KOPT-K1 (cell line): ENCODE data around the gene CDCA4.
"Not testable (repeated sequence)": the region's sequence is repeated elsewhere in the genome, so short reads cannot be mapped to it uniquely, and the experiment has no call there.

ENCODE experiments used
- H3K27ac ChIP-seq: fragments of 200-600 bp; sonication (generic); 2 replicates; pipeline ENCODE4 v1.5.1; 2016; ENCODE audit warnings: antibody characterized with exemption, mild to moderate bottlenecking, low read depth, low read length; ENCODE audit not compliant: poor library complexity, severe bottlenecking
- H3K36me3 ChIP-seq: fragments of 200-600 bp; sonication (generic); 2 replicates; pipeline ENCODE4 v1.5.1; 2017; ENCODE audit warnings: antibody characterized with exemption, mild to moderate bottlenecking, low read length, moderate library complexity; ENCODE audit not compliant: insufficient read depth
- H3K9me3 ChIP-seq: fragments of 200-600 bp; sonication (generic); 2 replicates; pipeline ENCODE4 v1.5.1; 2017; ENCODE audit warnings: antibody characterized with exemption, low read length, mild to moderate bottlenecking; ENCODE audit not compliant: insufficient read depth, poor library complexity, severe bottlenecking

The CDCA4 gene

GRCh38 chr14:105020815-105021655 is at the start of gene CDCA4:
TSS of gene CDCA4 (minus strand) at chr14:105021083. CDS start at chr14:105011929, 9,154 bp downstream.
- Histone ChIP-seq H3K9me3 (no peaks in the 10 kb centered on the region), H3K36me3 (peaks cover 38% of the 10 kb centered on the region), H3K27ac (peak within 1 kb of the TSS; percentile 99)

DNA sequence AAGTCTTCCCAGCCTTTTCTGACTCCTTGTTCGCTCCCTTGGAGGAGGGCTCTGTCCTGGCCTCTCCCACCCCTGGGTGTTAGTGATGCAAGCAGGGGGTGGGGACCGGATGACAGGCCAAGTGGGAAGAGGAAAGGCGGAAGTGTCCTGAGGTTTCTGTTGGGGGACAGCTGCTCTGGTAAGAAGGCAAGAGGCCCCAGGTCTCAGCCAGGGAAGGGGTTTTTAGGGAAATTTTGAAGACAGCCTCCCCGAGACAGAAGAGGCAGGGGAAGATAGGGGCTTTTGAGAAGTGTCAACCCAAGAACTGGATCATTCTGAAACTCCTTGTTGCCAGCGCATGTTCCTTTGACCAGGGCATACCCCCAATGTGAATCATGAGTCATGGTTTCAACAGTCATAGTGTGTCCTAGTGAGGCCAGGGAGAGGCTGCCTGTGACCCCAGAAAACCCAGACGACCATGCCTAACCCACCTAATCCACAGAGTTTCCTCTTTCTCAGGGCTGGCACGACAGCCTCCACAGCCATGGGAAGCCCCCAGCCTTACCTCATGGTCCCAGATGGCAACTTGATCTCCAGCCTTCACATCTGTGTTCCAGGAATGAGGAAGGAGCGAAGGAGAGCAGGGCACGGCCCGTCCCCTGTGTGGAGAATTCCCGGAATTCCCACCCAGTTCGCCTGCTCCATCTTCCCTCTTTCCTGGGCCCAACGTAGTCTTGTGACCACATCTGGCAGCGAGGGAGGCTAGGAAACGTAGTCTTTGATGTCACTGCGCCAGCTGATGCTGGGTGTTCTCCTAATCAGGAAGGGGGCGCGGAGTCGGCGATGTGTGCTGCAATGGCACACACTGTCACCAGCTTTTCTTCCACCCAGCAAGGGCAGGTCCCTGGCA is 49.2 kb upstream of the CDCA4 start:
- no peak overlapping the region for H3K27ac ChIP-seq
- H3K9me3 ChIP-seq = no peaks in the 10 kb centered on the region
- no peaks in the 10 kb centered on the region for H3K36me3 ChIP-seq

DNA sequence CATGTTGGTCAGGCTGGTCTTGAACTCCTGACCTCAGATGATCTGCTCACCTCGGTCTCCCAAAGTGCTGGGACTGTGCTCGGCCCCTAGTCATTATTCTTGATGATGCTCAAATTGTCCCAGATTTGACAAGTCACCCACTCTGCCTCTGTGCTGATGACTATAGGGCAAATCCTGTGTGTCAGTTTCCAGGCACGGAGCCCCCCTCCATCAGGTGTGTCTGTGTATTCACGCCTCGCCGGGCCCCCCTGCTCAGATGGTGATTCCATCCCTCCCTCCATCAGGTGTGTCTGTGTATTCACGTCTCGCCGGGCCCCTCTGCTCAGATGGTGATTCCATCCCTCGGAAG is 48.6 kb upstream of the CDCA4 start:
- Histone ChIP-seq H3K9me3 (no peaks in the 10 kb centered on the region), H3K36me3 (no peaks in the 10 kb centered on the region), H3K27ac (no peak overlapping the region)

- Histone ChIP-seq H3K27ac (no peak overlapping the region), H3K36me3 (no peaks in the 10 kb centered on the region), H3K9me3 (no peaks in the 10 kb centered on the region)
Observed at GRCh38 chr14:105068818-105069217, 47.9 kb upstream of the CDCA4 start.

- Histone ChIP-seq H3K9me3 (no peaks in the 10 kb centered on the region), H3K36me3 (no peaks in the 10 kb centered on the region), H3K27ac (no peak overlapping the region)
Observed at GRCh38 chr14:105067969-105068301, 47.1 kb upstream of the CDCA4 start.

DNA sequence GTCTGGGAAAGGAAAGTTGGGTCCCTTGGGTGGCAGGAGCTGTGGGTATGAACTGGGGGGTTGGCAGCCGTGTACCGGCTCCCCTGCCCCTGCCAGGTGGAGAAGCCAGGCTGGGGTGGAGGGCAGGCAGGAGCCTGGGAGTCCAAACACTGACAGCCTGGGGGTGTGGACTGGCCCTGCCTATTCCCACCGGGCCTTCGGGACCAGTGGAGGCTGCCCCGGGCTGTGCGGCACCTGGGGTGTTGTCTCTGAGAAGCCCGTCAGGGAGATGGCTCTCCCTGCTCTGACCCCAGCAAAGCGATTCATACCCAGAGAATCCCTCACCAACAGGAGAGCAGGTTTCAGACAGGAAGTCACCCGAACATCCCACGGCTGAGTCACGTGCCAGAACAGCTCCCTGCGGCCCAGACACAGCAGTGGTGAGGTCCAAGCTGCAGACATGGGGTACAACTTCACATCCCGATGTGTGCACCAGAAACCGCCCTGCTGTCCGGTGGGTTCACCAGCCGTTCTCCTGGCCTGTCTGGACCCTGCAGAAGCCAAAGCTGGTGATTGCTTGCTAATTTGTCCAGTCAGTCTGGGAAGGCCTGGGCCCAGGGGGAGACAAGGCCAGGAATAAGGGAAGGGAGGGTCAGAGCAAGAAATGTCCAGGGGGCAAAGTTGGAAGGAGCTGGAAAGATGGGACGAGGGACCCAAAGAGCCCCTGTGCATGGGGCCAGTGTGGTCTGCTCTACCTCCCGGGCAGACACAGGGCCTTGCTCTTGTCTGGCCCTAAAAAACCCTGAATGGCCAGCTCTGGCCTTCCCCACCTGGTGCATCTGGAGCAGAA is 46.5 kb upstream of the CDCA4 start:
- H3K36me3 ChIP-seq = no peaks in the 10 kb centered on the region
- H3K27ac ChIP-seq = no peak overlapping the region
- H3K9me3 ChIP-seq = no peaks in the 10 kb centered on the region

- Histone ChIP-seq H3K36me3 (no peaks in the 10 kb centered on the region), H3K27ac (no peak overlapping the region), H3K9me3 (no peaks in the 10 kb centered on the region)
Observed at GRCh38 chr14:105066240-105067071, 45.6 kb upstream of the CDCA4 start.

- no peaks in the 10 kb centered on the region for H3K36me3 ChIP-seq
- no peaks in the 10 kb centered on the region for H3K9me3 ChIP-seq
- H3K27ac ChIP-seq = no peak within 1 kb of the TSS
Observed at GRCh38 chr14:105065280-105066228, 44.7 kb upstream of the CDCA4 start, which contains the start of gene GPR132. TSS of gene GPR132 (minus strand) at chr14:105065430. CDS start at chr14:105055420, 10,010 bp downstream.

- no peaks in the 10 kb centered on the region for H3K36me3 ChIP-seq
- no peaks in the 10 kb centered on the region for H3K9me3 ChIP-seq
- H3K27ac ChIP-seq = no peak overlapping the region
Observed at GRCh38 chr14:105064721-105065143, 43.8 kb upstream of the CDCA4 start.

DNA sequence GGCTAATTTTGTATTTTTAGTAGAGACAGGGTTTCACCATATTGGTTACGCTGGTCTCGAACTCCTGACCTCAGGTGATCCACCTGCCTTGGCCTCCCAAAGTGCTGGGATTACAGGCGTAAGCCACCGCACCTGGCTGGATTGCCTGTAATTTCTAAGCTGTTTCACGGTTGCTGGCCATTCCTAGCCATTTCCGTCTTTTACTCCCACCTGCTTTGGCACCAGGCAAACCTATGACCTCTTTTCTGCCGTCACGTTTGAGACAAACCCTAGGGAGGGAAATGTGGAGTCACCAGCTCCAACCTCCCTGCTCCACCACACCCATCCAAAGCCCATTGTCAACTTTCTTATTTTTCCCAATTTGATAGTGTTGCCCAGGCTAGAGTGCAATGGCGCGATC is 43.1 kb upstream of the CDCA4 start:
- no peaks in the 10 kb centered on the region for H3K36me3 ChIP-seq
- H3K9me3 ChIP-seq = no peaks in the 10 kb centered on the region
- H3K27ac ChIP-seq = no peak overlapping the region

DNA sequence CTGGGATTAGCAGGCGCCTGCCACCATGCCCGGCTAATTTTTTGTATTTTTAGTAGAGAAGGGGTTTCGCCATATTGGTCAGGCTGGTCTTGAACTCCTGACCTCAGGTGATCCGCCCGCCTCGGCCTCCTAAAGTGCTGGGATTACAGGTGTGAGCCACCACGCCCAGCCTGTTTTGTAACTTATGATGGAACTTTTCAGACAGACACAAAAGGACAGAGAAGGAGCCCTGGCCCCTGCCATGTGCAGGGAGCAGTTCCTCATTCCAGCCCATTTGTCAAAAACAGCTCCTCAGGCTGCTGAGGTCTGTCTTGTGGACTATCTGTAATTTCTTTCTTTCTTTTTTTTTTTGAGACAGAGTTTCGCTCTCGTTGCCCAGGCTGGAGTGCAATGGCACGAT is 42.6 kb upstream of the CDCA4 start:
- H3K9me3 ChIP-seq, H3K27ac ChIP-seq: not testable (repeated sequence)

DNA sequence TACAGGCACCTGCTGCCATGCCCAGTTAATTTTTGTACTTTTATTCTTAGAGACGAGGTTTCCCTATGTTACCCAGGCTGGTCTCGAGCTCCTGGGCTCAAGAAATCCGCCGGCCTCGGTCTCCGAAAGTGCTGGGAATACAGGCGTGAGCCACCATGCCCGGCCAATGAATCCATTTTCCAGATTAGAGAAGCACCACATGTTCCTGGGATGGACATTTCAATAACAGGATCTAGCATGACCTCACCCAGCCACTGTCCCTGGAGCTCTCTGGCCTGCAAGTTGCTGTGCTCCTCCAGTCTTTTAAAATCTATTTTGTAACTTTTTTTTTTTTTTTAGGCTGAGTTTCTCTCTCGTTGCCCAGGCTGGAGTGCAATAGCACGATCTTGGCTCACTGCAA is 42.2 kb upstream of the CDCA4 start:
- no peak overlapping the region for H3K27ac ChIP-seq

More for the DNA sequence above, 42.6 kb upstream of the CDCA4 start:
- H3K36me3 ChIP-seq = not testable (repeated sequence)

GRCh38 chr14:105062048-105062433 is 41.2 kb upstream of the CDCA4 start:
- no peak overlapping the region for H3K27ac ChIP-seq
- H3K9me3 ChIP-seq = no peaks in the 10 kb centered on the region
- no peaks in the 10 kb centered on the region for H3K36me3 ChIP-seq

More for the DNA sequence above, 42.2 kb upstream of the CDCA4 start:
- Histone ChIP-seq H3K9me3 (no peaks in the 10 kb centered on the region), H3K36me3 (no peaks in the 10 kb centered on the region)
